Measurements from ENCODE around the gene PNPLA8.
"Not testable (repeated sequence)": the region's sequence is repeated elsewhere in the genome, so short reads cannot be mapped to it uniquely, and the experiment has no call there.

The PNPLA8 gene

DNA sequence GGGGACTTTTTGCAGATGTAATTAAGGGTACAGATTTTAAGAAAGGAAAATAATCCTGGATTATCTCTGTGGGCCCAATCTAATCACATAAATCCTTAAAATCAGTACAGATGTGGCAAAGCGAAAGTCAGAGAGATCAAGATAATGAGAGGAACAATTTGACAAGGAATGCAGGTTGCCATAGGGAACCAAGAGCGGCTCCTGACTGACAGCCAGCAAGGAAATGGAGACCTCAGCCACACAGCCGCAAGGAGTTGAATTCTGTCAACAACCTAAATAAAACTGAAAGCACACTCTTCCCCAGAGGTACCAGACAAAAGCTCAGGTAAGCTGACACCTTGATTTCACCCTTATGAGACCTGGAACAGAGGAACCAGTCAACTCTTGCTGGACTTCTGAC, 3.4 kb upstream of the PNPLA8 start:
- no peak for DNase-seq

DNA sequence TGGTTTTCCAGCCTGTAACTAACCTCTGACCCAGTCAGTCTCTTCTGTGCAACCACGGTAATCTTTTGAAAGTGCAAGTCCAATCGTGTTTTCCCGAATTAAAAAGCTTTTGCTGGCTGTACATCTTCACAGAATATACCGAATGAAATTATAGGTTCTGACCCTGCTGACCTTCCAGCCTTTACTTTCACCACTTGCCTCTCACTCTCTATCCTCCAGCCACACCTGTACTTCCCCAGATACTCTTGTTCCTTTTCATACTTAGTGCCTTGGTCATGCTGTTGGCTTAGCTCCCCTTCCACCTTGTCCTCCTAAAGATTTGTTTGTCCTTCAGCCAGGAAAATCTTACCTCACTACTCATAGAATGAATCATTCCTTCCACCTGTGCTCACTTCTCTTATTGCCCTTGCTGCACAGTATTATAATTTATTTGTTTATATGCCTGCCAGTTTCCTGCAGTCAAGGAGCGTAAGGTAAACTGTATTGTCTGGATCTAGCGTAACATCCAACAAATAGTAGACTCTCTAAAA, 2.3 kb upstream of the PNPLA8 start:
- DNase-seq: no peak

DNA sequence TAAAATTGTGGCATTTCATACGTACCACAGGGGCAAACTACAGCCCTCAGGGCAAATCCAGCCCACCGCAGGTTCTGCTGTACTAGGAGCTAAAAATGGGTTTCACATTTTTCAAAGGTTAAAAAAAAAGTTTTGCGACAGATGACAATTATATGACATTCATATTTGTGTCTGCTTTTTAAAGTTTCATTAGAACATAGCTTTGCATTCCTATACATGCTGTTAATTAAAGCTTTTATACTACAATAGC, 758 bp upstream of the PNPLA8 start:
- DNase-seq: no peak

DNA sequence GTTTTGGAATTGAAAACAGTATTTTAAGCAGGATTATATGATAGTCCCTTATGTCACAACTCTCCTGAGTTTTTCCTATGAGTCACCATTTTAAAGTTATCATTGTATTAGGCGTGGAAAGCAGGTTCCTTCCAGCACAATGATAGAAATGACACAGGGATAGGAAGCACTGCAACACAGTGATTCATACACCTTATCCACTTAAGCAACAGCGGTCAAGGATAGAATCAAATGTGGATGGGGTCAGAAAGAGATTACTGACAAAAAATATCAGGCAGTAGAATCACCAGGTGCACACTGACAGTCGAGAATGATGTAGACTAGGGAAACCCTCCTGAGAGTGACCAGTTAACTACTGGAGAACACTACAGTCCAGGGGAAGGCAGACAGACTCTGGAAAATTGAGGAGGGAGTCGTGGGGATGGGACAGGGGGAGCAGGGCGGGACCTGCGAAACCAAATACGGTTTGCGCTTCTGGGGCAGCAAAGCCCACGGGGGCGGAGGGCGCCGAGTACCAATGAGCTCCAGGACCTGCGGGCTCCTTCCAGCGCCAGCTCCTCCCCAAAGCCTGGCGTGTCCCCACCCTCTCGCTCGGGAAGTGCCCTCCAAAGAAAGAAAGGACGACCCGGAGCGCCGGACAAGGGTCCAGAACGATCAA, 479 bp downstream of the PNPLA8 start:
- DNase-seq: no peak

DNA sequence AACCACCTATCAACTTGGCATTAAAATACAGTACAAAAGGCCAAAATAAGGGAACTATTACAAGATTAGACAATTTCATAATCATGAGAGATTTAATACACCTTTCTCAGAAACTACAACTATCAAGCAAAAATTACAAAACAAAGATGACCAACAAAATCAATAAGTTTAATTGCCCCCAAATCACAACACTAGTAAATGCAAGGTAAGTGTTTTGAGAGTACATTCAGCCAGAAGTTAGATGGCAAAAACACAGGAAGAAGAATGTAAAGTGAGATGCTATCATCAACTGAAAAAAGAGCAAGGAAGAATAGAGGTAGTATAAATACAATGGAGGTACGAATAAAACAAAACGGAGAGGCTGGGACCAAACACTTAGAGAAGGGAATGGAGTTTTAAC, 3.2 kb downstream of the PNPLA8 start:
- no peak for DNase-seq

DNA sequence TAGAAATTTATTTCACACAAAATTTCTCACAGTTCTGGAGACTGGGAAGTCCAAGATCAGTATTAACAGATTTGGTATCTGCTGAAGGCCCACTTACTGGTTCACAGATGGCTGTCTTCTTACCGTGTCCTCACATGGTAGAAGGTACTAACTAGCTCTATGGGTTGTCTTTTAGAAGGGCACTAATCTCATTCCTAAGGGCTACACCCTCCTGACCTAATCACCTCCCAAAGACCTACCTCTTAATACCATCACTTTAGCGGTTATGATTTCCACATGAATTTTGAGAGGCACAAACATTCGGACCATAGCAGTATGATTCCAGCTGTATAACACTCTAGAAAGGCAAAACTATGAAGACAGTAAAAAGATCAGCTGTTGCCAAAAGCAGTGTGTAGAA, 8.0 kb downstream of the PNPLA8 start:
- no peak for DNase-seq

DNA sequence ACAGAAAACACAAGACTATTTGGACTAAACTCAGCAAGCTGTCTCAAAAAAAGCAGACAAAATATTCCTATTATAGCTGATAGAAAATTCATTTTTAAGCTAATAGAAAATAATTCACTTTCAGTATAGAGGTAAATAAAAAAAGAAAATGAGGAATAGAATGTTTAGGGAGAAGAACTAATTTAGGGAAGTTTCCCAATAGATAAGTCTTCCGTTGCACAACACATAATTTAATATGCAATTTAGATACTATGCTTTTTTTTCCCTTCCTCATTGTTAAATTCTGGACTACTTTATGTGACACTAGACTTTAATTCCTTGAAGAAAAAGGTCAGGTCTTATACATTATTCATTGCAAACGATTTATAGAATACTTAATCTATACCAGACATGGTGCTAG, 10.3 kb downstream of the PNPLA8 start:
- no peak for DNase-seq

DNA sequence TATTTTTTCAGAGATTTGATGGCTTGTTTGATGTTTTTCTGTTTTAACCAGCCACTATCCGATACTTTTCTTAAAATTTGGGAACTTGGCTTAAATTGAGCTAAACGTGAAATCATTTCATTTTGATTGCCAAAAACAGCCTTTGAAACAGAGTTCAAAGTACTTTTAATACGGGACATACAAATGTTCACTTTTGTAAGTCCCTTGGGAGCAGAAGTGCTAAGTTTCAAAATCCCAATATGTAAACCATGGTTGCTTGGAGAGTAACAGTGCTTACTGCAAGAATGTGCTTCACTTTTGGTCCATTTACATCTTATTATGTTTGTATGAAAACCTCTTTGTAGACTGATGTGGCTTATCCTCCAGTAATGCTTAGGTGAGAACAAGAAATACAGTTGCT, 10.9 kb downstream of the PNPLA8 start:
- DNase-seq: no peak

DNA sequence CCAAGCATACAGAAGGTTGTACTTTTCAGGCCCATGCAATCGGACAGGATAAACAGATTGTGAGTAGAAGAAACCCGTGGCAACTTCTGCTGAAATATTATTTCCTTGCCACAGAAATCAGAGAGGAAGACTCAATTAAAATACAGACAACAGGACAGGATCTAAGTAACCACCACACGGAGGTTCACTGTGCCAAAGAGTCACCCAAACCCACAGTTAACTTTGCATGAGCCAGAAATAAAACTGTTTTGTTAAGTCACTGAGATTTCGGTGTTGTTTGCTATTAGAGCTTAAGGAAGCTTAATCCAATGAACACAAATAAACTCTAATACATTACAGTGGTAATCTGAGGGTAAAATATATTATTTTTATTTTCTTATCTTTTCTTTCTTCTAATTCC, 14.0 kb downstream of the PNPLA8 start:
- DNase-seq: no peak

DNA sequence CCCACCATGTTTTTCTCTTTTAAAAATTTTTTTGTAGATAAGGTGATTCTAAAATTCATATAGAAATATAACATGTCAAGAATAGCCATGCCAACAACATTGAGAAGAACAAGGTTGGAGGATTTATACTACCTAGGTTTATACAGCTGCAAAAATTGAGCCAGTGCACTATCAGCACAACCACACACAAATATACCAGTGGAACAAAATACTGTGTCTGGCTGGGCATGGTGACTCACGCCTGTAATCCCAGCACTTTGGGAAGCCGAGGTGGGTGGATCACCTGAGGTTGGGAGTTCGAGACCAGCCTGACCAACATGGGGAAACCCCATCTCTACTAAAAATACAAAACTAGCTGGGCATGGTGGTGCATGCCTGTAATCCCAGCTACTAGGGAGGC, 21.4 kb downstream of the PNPLA8 start:
- DNase-seq: not testable (repeated sequence)

DNA sequence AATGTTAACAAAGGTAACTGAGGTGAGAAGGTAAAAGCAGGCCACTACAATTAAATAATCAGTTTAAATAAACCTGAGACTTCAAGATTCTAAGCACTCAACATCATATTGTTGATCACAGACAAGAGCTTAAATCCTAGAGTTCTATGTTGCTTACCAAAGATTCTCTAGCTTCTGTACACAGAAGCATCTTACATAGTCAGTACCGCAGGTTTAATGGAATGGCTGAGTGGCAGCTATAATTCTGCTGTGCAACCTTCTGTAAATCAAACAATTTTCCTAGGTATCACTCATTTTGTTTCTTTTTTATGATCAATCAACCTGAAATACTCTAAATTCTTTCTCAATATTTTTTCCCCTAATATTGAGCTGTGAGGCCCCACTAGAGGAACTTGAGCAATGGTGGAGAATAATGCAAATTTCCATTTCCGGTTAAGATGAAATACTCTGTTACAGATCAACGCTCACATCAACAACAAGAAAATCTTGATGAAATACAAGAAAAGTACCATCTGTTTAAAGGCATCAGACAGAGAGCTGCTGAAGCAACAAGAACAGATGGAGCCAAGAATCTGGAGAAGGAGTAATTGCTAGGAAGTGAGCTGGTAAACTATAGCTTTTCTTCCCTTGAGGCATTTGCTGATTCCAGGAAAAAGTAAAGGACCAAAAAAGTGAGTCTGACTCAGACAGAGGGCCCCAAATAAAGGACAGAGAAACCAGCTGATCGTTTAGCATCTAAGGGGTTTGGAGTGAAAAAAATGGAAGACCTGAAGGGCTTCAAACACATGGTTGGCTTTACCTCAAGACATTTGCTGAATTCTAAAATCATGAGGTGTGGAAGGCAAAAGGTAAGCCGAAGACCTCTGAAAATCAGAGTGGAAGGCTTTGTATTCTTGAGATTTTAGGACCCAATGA, 22.6 kb downstream of the PNPLA8 start:
- DNase-seq: no peak

DNA sequence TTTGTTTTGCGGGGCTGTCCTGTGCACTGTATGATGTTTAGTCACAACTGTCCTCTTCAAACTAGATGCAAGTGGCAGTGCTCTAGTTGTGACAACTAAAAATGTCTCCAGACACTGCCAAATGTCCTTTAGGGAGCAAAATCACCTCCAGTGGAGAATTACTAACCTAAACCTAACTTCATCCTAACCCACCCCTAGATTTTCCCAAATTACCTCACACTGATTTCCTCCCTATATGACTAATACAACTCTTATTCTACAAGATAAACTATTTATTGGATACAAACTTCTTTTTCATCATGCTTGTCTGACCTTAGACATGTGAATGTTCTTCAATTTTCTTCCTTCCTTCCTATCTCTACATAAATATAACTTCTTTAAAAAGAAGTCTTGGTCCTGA, 26.4 kb downstream of the PNPLA8 start:
- no peak for DNase-seq

DNA sequence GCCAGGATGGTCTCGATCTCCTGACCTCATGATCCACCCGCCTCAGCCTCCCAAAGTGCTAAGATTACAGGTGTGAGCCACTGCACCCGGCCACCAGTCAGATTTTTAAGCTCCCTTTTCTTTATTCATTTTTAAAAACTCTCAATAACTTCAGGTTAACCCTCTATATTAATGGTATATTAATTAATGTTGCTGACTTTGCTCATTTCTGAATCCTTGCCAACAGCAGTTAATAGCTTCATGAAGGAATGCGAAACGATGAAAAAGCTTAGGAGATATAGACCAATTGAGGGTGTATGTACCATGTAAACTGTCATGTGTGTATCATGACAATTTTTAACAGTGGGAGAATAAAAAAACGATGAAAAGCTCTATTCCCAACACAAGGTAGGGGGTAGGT, 27.5 kb downstream of the PNPLA8 start:
- no peak for DNase-seq

DNA sequence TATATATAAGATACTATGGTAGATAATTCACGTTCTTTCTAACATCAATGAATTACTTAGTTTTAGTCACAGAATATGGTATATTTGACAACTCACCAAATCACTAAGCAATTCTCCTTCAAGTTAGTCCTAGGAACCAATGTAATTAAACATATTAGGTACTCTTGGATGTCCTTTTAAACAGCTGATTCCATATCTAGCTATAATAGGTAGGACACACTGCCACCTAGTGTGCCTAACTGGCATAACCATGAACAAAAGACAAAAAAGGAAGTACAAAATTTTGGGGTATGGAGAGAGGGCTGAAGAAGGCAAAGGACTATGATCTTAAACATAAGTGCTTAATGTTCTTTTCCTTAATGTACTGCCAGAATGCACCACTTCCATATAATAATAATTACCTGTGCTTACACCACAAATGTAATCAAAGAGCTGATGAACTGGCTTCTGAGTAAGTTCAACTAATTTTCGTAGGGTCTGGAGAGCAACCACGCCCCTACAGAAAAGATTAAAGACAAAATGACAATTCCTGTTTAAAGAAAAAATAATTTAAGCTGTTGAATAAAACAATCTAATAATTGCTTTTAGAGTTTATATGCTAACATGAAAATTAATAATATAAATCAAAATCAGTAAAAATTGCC, 28.7 kb downstream of the PNPLA8 start:
- DNase-seq: peak; percentile 40

DNA sequence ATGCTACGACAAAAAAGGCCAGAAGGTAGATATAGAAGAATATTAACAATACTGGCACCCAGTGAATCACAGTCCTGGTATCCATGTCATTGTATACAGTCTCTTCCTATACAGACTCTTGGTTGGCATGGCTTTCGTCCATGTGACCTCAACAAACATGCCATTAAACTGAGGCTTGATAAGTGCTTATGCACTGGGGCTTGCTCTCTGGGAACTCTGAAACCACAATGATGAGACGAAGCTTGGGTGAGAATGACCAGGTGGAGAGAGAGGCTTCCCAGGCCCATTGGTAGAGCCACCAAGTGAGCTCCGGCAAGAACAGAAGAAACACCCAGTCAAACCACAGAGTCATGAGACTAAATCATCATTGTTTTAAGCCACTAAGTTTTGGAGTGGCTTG, 33.2 kb downstream of the PNPLA8 start:
- DNase-seq: no peak

DNA sequence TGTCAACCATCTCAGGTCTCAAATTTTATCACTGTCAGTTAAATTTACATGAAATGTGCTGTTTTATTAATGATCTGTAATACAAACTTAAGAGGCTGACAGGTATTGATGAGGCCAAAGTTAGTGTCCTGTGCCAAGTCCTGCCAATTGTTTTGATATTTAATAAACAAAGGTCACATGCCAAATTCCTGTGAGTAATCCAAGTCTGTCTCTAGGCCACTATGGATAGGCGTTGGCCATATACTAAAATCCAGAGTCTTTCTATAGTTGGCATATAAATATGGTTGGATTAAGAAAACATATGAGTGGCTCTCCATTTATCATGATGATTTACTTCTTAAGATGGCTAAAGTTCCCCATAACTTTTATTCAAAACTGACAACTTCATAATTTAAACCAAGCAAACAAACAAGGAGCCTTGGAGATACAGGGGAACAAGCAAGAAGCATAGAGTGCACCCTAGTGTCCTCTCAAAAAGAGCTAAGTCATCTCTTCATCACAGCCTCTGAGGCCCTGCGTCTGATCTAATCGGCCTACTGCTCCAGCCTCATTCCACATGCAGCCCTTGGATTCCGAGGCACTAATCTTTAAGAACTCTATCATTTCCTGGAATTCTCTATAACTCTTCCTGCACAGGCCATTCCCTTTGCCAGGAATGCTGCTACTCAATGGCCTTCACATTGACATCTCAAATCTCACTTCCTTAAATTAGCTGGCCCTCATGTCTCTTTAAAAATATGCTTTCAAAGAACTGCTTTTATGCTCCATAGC, 37.0 kb downstream of the PNPLA8 start:
- no peak for DNase-seq

DNA sequence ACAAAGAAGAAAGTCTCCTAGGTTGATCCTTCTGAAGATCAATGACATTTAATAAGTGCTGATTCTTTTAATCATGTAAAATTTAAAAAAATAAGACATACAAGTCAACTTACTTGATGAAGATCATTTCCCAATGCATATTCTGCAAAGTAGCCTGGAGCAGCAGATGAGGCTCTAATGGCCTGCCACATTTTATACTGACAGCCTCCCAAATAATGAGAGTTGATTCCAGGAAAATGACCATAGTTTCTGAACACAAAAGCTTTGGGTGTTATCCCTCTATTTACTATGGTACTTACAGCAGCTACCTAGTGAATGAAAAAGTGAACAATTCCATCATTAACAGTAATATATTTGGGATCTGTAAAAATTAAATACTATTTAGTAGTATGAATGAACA, 38.3 kb downstream of the PNPLA8 start:
- DNase-seq: no peak

DNA sequence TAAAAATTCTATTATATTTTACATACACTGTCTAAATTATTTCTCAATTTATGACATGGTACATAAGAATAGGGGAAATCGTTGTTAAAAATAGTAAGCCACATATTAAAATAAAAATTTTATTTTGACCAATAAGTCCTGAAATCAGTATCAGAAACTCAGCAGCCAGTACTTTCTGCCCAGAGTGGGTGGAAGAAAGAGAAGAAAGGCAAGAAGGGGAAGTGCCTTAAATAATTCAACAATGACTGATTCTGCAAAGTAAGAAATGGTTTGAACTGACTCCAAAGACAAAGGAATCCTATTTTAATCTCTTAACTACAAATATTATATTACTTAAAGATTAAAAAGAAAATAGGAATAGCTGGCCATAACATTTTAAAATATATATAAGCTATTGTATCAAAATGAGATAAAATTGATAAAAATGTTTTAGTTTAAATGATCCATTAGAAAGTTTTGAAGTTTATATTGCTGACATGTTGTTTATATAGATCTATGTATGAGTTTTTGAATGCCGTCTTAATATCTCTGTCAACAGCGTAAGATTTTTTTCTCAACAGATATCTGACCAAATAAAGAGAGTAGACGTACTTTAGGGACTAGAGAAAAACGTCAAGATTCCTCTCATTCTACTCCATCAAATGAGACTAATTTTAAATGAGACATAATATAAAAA, 39.5 kb downstream of the PNPLA8 start:
- DNase-seq: no peak

DNA sequence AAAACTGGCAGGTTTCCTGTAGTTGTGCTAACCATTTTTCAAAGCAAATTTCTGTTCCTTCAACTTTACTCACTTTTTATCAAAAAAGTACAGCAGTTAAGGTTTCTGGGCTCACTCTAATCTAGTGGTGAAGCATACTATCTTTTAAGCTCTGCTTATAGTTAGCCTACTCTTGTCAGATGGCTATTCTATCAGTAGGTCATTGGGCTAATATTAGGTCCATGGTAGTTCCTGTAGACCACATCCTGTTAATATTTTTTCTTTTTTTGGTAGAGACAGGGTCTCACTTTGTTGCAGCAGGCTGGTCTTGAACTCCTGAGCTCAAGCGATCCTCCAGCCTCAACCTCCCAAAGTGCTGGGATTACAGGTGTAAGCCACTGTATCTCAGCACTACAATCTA, 41.8 kb downstream of the PNPLA8 start:
- no peak for DNase-seq

DNA sequence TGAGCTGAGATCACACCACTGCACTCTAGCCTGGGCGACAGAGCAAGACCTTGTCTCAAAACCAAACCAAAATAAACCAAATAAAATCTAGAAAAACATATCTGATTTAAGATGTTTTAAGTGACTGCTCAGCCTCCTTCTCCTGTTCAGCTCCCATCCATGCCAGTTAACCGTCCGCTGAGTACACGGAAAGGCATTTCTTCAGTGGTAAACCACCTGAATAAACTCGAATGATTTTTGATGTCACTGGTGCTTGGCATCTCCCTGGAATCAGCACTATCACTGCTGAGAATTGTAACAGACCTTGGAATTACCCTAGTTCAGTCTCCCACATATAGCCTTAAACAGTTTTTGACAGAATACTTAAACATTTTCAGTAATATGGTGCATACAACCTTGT, 45.6 kb downstream of the PNPLA8 start:
- DNase-seq: no peak

DNA sequence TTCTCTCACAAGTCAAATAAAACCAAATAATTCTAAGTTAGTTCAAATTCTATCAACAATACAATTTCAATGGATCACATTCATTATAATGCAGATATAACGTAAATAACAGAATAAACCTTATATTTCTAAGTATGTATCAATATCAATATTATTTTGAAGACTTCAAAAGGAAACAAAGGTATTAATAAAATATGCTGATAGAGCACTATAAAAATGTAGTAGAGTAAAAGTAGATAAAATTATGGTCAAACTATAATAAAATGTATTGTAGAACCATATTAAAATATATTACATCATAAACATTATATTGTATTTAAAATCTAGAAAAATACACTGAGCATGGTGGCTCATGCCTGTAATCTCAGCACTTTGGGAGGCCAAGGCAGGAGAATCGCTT, 46.2 kb downstream of the PNPLA8 start:
- DNase-seq: no peak

DNA sequence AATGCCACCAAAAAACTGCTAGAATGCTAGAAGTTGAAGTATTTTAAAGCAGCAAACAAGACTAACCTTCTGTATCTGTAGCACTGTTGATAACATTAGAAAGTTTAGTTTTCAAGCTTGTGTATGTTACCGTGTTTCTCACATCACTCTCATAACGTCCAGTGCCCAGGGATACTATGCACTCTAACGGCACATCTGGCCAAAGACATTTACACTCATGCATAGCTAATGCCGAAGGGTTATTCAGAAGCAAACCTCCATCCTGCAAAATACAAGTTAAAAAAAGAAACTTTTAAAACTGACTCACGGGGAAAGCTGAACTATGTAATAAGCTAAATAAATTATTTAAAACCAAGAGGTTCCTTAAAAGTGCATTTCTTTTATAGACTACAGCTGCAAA, 46.8 kb downstream of the PNPLA8 start:
- no peak for DNase-seq

DNA sequence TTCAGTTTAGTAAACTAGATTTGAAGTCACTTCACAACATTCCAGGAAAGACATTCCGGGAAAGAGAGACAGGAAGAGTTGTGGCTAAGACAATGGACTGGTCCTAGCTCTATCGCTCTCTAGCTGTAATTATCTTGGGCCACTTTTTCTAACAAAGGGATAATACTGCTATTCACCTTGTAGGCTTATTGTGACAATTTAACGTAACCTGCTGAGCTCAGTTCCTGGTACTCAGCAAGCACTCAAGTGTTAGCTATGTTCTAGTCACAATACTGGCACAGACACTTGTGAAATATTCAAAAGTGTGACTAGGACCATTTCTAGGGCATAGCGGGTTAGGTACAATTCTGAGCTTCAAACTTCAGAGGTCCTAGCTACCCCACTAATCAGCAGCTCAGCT, 57.7 kb downstream of the PNPLA8 start:
- no peak for DNase-seq
